Body of pancreas (tissue), 4 donors: ENCODE measurements around the gene P2RX4.

Source experiments
- POLR2A ChIP-seq, 3 donors: fragments of 450-650 bp; IDR thresholded peaks; one replicate each; pipeline ENCODE4 v1.6.1; 2016; ENCODE audit warnings: antibody characterized with exemption in 3 of 3, mild to moderate bottlenecking in 2 of 3
- TF ChIP-seq, protein P1 (sequence below), 7 experiments: fragments of 450-650 bp in 4 of 7; fragments of 200-600 bp in 3 of 7; sonication (generic) in 3 of 7; IDR thresholded peaks; one replicate each; pipeline ENCODE4 v1.5.1; 2016 to 2019; ENCODE audit warnings: antibody characterized with exemption in 7 of 7

DNA sequence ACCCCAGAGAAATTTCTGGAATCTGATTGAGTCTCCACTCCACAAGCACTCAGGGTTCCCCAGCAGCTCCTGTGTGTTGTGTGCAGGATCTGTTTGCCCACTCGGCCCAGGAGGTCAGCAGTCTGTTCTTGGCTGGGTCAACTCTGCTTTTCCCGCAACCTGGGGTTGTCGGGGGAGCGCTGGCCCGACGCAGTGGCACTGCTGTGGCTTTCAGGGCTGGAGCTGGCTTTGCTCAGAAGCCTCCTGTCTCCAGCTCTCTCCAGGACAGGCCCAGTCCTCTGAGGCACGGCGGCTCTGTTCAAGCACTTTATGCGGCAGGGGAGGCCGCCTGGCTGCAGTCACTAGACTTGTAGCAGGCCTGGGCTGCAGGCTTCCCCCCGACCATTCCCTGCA lies 23.7 kb downstream of the P2RX4 start:
- no peak for TF ChIP-seq POLR2A (IDR thresholded peaks at IDR 0.05)
- TF ChIP-seq, protein P1, sequence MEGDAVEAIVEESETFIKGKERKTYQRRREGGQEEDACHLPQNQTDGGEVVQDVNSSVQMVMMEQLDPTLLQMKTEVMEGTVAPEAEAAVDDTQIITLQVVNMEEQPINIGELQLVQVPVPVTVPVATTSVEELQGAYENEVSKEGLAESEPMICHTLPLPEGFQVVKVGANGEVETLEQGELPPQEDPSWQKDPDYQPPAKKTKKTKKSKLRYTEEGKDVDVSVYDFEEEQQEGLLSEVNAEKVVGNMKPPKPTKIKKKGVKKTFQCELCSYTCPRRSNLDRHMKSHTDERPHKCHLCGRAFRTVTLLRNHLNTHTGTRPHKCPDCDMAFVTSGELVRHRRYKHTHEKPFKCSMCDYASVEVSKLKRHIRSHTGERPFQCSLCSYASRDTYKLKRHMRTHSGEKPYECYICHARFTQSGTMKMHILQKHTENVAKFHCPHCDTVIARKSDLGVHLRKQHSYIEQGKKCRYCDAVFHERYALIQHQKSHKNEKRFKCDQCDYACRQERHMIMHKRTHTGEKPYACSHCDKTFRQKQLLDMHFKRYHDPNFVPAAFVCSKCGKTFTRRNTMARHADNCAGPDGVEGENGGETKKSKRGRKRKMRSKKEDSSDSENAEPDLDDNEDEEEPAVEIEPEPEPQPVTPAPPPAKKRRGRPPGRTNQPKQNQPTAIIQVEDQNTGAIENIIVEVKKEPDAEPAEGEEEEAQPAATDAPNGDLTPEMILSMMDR (IDR thresholded peaks at IDR 0.05): no peak
